Spleen (tissue), 11 donors: Measurements from ENCODE around the gene GPD1L. TPM values are rescaled to one million over a fixed set of nuclear protein-coding genes. Genes with fewer than 3 reads are reported as not detected.
"Not testable (repeated sequence)": the region's sequence is repeated elsewhere in the genome, so short reads cannot be mapped to it uniquely, and the experiment has no call there.

Experiments
- DNase-seq: peaks from one replicate; pipeline ENCODE4 v3.0.0-alpha.2; 2020
- H3K27ac ChIP-seq, 8 donors: fragments of 200-600 bp; sonication (generic) in 7 of 8; 1 replicate in 4 of 8; 2 replicates in 4 of 8; pipeline versions ENCODE4 v1.5.0 to v1.8.0; 2016 to 2021; ENCODE audit warnings: inconsistent platforms in 4 of 8, mild to moderate bottlenecking in 4 of 8, moderate library complexity in 1 of 8
- H3K27me3 ChIP-seq, 7 donors: fragments of 200-600 bp; sonication (generic) in 6 of 7; replicated peaks in 1 of 7; 1 replicate in 4 of 7; 2 replicates in 3 of 7; pipeline versions ENCODE4 v1.5.0 to v1.8.0; 2016 to 2021; ENCODE audit warnings: inconsistent platforms in 3 of 7, mild to moderate bottlenecking in 1 of 7
- H3K36me3 ChIP-seq, 6 donors: fragments of 200-600 bp; sonication (generic) in 5 of 6; 1 replicate in 4 of 6; 2 replicates in 2 of 6; pipeline versions ENCODE4 v1.5.0 to v1.8.0; 2016 to 2021; ENCODE audit warnings: inconsistent platforms in 2 of 6
- H3K4me1 ChIP-seq, 6 donors: fragments of 200-600 bp; sonication (generic) in 5 of 6; 1 replicate in 3 of 6; 2 replicates in 3 of 6; pipeline versions ENCODE4 v1.5.0 to v1.8.0; 2016 to 2021; ENCODE audit warnings: inconsistent platforms in 3 of 6
- H3K4me3 ChIP-seq, 8 donors: fragments of 200-600 bp; sonication (generic) in 7 of 8; 1 replicate in 4 of 8; 2 replicates in 4 of 8; pipeline versions ENCODE4 v1.5.0 to v1.8.0; 2016 to 2021; ENCODE audit warnings: inconsistent platforms in 4 of 8, mild to moderate bottlenecking in 4 of 8, moderate library complexity in 2 of 8
- H3K9me3 ChIP-seq, 8 donors: fragments of 200-600 bp; sonication (generic) in 7 of 8; 1 replicate in 4 of 8; 2 replicates in 4 of 8; pipeline versions ENCODE4 v1.5.0 to v1.8.0; 2016 to 2021; ENCODE audit warnings: inconsistent platforms in 4 of 8
- POLR2A ChIP-seq, 3 donors: fragments of 450-650 bp; IDR thresholded peaks; one replicate each; pipeline ENCODE4 v1.5.1; 2017; ENCODE audit warnings: antibody characterized with exemption in 3 of 3, mild to moderate bottlenecking in 1 of 3
- POLR2AphosphoS5 ChIP-seq, 3 donors: sonication (generic); formaldehyde crosslinking; IDR thresholded peaks; one replicate each; pipeline ENCODE4 v1.5.1; 2017; ENCODE audit warnings: antibody characterized with exemption in 3 of 3
- WGBS, 5 donors: extraction: QIAGEN DNeasy Blood & Tissue Kit in 3 of 5; methylation state at CpG; one replicate each; pipeline versions ENCODE4 v1.1.5 to v1.1.7; 2013 to 2018; 5-methylcytosine and 5-hydroxymethylcytosine counted together
- intact Hi-C: fragments of 100-400 bp; cut with DNase I; formaldehyde crosslinking; loops from one replicate; pipeline ENCODE4 v1.15.0; 2023; ENCODE audit warnings: low total_unique reads
- polyA plus RNA-seq, 3 donors: library from polyadenylated mRNA; stranded (reverse); fragments of 200-250 nt; gene quantifications; one replicate each; pipeline ENCODE4 v1.2.1, GENCODE V29; 2013
- total RNA-seq, 7 donors: library from RNA; depleted of rRNA in 3 of 7; stranded (reverse); fragments of >200 nt in 3 of 7; fragmentation: NEBNext Ultra II Directional in 4 of 7; extraction: Animal tissue kit (Norgen Biotek cat#: 25700) in 4 of 7; gene quantifications; one replicate each; pipeline versions ENCODE4 v1.1.0 to v1.2.1, GENCODE V29; 2016 to 2021
- TF ChIP-seq, protein P1 (sequence below), 11 experiments: fragments of 200-600 bp in 7 of 11; fragments of 450-650 bp in 4 of 11; sonication (generic) in 4 of 11; IDR thresholded peaks in 8 of 11; conservative IDR thresholded peaks in 3 of 11; 1 replicate in 7 of 11; 2 replicates in 4 of 11; pipeline versions ENCODE4 v1.4.0 to v1.8.0; 2016 to 2021; ENCODE audit warnings: antibody characterized with exemption in 11 of 11, inconsistent platforms in 4 of 11, mild to moderate bottlenecking in 1 of 11
- donor health status: healthy with polysubstance abuse.
- donor health status: DM: no; HTN: no; CAD: no; lungs with moderate emphysema.
- donor health status: DM: no; HTN: no; CAD: no.
- donor health status: Bipolar disorder and iron deficiency.
- donor health status: healthy.
- donor health status: DM: no; HTN: no; CAD: no.
- donor health status: DM: yes; HTN: yes; CAD: no.

Gene GPD1L
- total and polyA plus RNA-seq, 10 donors = 6.2 to 38.9 (median 25.1) TPM

- DNase-seq = no peak
- Histone ChIP-seq H3K9me3 (no peaks in the 10 kb centered on the region), H3K36me3 (no peaks in the 10 kb centered on the region), H3K27ac (no peak overlapping the region), H3K27me3 (no peaks in the 10 kb centered on the region), H3K4me1 (no peaks in the 10 kb centered on the region), H3K4me3 (no peak overlapping the region)
- WGBS, 5 donors = 59 to 83% (median 73%) methylated on average over 3 of the region's 3 CpGs
- intact Hi-C loops = no loop called here
- TF ChIP-seq POLR2AphosphoS5 (IDR thresholded peaks at IDR 0.05) = no peak
- TF ChIP-seq, protein P1, sequence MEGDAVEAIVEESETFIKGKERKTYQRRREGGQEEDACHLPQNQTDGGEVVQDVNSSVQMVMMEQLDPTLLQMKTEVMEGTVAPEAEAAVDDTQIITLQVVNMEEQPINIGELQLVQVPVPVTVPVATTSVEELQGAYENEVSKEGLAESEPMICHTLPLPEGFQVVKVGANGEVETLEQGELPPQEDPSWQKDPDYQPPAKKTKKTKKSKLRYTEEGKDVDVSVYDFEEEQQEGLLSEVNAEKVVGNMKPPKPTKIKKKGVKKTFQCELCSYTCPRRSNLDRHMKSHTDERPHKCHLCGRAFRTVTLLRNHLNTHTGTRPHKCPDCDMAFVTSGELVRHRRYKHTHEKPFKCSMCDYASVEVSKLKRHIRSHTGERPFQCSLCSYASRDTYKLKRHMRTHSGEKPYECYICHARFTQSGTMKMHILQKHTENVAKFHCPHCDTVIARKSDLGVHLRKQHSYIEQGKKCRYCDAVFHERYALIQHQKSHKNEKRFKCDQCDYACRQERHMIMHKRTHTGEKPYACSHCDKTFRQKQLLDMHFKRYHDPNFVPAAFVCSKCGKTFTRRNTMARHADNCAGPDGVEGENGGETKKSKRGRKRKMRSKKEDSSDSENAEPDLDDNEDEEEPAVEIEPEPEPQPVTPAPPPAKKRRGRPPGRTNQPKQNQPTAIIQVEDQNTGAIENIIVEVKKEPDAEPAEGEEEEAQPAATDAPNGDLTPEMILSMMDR (IDR thresholded peaks at IDR 0.05 in 8 of 11, conservative IDR thresholded peaks at IDR 0.05 in 3 of 11) = no peak
Measured at GRCh38 chr3:32184187-32184730, 77.8 kb downstream of the GPD1L start.

GRCh38 chr3:32186097-32186496 lies 79.7 kb downstream of the GPD1L start:
- no peaks in the 10 kb centered on the region for H3K36me3 ChIP-seq
- no peak overlapping the region for H3K27ac ChIP-seq
- 86 to 98% (median 92%) methylated on average over 4 of the region's 4 CpGs for WGBS, 5 donors
- no peak overlapping the region for H3K4me3 ChIP-seq
- no peaks in the 10 kb centered on the region for H3K9me3 ChIP-seq
- H3K4me1 ChIP-seq = no peaks in the 10 kb centered on the region
- H3K27me3 ChIP-seq = no peaks in the 10 kb centered on the region
- DNase-seq = no peak
- intact Hi-C loops = no loop called here
- no peak for TF ChIP-seq POLR2A (IDR thresholded peaks at IDR 0.05)
- TF ChIP-seq, protein P1 (IDR thresholded peaks at IDR 0.05 in 8 of 11, conservative IDR thresholded peaks at IDR 0.05 in 3 of 11) = no peak
- TF ChIP-seq POLR2AphosphoS5 (IDR thresholded peaks at IDR 0.05) = no peak

GRCh38 chr3:32186876-32187275 lies 80.5 kb downstream of the GPD1L start:
- 76 to 88% (median 82%) methylated on average over 2 of the region's 2 CpGs for WGBS, 5 donors
- intact Hi-C loops = no loop called here
- Histone ChIP-seq H3K4me1 (no peaks in the 10 kb centered on the region), H3K27ac (no peak overlapping the region), H3K27me3 (no peaks in the 10 kb centered on the region), H3K36me3 (no peaks in the 10 kb centered on the region), H3K4me3 (no peak overlapping the region), H3K9me3 (no peaks in the 10 kb centered on the region)
- no peak for DNase-seq
- no peak for TF ChIP-seq POLR2A (IDR thresholded peaks at IDR 0.05)
- no peak for TF ChIP-seq POLR2AphosphoS5 (IDR thresholded peaks at IDR 0.05)
- TF ChIP-seq, protein P1 (IDR thresholded peaks at IDR 0.05 in 8 of 11, conservative IDR thresholded peaks at IDR 0.05 in 3 of 11) = no peak

DNA sequence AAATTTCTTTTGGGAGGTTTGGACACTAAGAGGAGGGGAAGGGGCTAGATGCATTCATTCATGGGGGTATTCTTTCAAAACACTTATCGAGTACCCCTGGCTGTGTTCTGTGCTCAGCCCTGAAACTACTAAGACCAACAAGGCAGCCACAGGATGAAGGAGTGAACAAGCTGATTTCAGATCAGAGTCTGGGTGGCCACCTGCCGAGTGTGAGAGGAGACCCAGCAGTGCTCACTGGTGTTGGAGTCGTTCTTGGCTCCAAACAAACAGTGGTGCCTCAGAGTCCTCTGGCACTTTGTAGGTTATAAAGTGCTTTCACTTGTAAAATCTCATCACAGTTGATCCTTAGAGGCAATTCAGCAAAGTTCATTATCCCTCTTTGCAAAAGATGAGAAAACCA lies 83.3 kb downstream of the GPD1L start:
- no peaks in the 10 kb centered on the region for H3K36me3 ChIP-seq
- H3K27me3 ChIP-seq = no peaks in the 10 kb centered on the region
- 79 to 87% (median 83%) methylated on average over 3 of the region's 3 CpGs for WGBS, 5 donors
- DNase-seq = no peak
- no peak overlapping the region for H3K4me3 ChIP-seq
- intact Hi-C loops = no loop called here
- TF ChIP-seq POLR2A (IDR thresholded peaks at IDR 0.05) (no peak), POLR2AphosphoS5 (IDR thresholded peaks at IDR 0.05) (no peak)
- TF ChIP-seq, protein P1 (IDR thresholded peaks at IDR 0.05 in 8 of 11, conservative IDR thresholded peaks at IDR 0.05 in 3 of 11) = no peak
- H3K27ac ChIP-seq = no peak overlapping the region
- no peaks in the 10 kb centered on the region for H3K4me1 ChIP-seq
- H3K9me3 ChIP-seq = no peaks in the 10 kb centered on the region

- H3K27ac ChIP-seq, H3K4me1 ChIP-seq, H3K9me3 ChIP-seq, H3K27me3 ChIP-seq, intact Hi-C loops, H3K36me3 ChIP-seq, H3K4me3 ChIP-seq, DNase-seq: not testable (repeated sequence)
- WGBS, 5 donors = 59 to 84% (median 71%) methylated on average over 5 to 6 of the region's 6 CpGs
Measured at GRCh38 chr3:32190556-32190955, 84.1 kb downstream of the GPD1L start.
